LNCAP (cell line): ENCODE measurements around the gene SLC47A1.

ENCODE experiments used
- TF ChIP-seq, protein P1 (sequence below): fragments of 450-650 bp; IDR thresholded peaks from 2 replicates; pipeline ENCODE4 v1.5.1; 2017; ENCODE audit warnings: mild to moderate bottlenecking

The SLC47A1 gene

DNA sequence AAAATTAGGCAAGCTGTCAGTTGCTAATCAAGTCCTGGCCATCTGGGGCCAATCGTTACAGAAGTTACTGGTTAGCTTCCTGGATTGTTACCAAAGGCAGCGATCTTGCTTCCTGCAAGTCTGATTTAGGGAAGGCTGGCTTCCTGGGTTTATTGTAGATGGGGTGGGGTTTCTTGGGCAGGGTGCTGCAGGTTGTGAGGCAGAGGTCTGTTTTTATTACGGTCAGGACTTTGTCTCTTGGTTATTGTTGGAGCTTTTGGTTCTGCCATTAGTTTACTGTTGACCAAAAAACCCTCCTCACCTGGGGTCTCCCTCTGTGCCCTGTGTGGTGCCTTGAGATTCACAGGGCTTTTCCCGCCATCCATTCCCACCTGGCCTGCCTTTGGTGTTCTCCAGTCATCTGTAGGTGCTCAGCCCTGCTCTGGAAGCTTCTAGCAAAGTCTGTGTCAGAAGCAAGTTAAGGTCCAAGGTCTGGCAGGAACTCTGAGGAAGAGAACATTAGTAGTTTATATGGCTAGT lies 36.9 kb downstream of the SLC47A1 start:
- TF ChIP-seq, protein P1, sequence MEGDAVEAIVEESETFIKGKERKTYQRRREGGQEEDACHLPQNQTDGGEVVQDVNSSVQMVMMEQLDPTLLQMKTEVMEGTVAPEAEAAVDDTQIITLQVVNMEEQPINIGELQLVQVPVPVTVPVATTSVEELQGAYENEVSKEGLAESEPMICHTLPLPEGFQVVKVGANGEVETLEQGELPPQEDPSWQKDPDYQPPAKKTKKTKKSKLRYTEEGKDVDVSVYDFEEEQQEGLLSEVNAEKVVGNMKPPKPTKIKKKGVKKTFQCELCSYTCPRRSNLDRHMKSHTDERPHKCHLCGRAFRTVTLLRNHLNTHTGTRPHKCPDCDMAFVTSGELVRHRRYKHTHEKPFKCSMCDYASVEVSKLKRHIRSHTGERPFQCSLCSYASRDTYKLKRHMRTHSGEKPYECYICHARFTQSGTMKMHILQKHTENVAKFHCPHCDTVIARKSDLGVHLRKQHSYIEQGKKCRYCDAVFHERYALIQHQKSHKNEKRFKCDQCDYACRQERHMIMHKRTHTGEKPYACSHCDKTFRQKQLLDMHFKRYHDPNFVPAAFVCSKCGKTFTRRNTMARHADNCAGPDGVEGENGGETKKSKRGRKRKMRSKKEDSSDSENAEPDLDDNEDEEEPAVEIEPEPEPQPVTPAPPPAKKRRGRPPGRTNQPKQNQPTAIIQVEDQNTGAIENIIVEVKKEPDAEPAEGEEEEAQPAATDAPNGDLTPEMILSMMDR = no peak

DNA sequence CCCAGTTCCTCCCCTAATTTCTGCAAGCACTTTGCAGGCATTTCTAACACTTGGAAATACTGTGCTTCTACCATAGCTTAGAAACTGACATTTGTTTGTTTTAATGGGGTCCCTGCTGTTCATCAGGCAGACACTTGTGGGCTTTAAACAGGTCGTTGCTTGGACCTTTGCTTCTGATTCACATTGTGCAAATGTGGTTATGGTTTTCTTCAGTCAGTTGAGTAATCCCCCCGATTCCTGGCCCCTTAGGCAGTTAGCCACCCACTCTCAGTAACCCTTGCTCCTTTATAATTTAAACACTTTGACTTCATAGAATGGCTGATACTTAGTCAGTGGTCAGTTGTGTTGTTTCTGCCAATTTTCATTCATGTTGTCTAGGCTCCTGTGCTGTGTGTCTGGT lies 39.4 kb downstream of the SLC47A1 start:
- TF ChIP-seq, protein P1 = no peak

DNA sequence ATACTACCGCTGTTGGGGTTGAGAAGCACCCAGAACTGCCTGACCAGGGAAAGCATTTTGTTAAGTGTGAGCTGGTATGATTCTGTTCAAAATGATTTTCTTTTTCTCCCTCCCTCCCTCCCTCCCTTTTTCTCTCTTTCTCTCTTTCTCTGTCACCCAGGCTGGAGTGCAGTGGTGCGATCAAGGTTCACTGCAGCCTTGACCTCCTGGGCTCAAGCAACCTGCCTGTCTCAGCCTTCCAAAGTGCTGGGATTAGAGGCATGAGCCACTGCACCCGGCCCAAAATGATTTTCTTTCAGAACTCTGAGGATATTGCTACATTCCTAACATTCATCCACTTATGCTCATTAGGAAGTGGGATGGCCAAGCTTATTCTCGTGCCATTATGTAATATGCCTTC lies 41.3 kb downstream of the SLC47A1 start:
- TF ChIP-seq, protein P1 = no peak

DNA sequence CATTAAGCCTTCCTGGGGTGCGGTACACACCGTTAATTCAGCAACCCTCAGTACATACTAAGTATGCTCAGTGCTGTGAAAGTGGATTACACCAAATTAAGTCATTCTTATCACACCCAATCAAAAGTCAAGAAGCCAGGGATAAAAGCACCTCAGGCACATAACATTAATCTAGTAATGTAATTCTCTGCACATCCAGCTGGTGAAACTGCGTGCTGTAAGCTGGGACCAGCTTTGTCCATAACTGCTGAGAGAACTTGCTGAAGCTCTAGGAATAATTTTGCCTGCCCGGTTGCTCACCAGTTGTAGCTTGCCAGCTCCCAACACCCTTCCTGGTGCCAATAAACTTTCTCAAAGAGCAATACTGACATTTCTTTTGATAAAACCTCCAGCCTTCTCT lies 44.9 kb downstream of the SLC47A1 start:
- TF ChIP-seq, protein P1 = no peak

GRCh38 chr17:19579192-19579761 lies 45.6 kb downstream of the SLC47A1 start:
- TF ChIP-seq, protein P1 = no peak

DNA sequence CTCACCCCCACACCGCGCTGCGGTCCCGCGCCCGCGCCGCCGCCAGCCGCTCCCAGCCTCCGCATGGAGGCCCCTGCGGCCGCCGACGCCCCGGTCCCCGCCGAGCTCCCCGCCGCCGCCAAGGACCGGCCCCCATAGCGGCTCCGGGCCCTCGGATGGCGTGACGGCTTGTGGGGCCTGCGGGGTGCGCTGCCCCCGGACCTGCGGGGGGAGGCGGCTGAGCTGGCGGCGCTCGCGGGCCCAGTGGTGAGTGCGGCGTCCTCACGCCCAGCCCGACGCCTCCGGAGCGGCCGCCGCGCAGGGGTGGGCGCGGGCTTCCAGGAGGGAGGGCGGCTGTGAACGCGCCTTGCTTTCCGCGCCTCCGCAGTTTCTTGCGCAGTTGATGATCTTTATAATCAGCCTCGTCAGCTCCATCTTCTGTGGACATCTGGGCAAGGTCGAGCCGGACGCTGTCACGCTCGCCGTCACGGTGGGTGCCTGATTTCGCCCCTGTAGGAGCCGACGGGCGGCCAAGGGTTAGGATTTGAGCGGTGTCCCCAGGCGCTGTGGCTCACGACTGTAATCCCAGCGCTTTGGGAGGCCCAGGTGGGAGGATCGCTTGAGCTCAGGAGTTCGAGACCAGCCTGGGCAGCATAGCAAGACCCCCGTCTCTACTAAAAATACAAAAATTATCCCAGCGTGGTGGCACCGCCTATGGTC lies 46.4 kb downstream of the SLC47A1 start:
- TF ChIP-seq, protein P1 = no peak

DNA sequence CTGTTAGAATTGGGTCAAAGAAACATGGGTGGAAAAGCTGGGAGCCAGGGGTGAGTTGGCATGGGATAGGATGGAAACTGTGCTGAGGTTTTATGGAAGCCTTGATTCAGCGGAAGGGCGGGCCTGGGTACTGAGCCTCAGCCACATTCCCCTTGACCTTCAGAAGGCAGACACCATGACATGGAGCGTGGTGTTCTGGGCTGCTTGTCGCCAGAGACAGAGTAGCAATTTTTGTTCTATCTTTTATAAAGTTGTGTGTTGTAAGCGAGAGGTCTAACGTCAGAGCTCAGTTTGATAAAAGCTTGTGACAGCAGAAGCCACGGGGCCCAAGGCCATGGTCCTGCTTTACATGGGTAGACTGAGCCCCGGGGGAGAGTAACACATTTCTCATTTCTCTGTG lies 50.2 kb downstream of the SLC47A1 start:
- TF ChIP-seq, protein P1 = no peak
